GM23338 (cell line): ENCODE data around the gene EEA1.

Experiments
- CREB1 ChIP-seq: fragments of 250-450 bp; sonication (Bioruptor Pico); IDR thresholded peaks from 2 replicates; pipeline ENCODE4 v1.5.0; 2020; ENCODE audit warnings: low read depth, mild to moderate bottlenecking, moderate library complexity
- EZH2 ChIP-seq: fragments of 200-600 bp; sonication (generic); IDR thresholded peaks from one replicate; pipeline ENCODE4 v1.8.0; 2017; ENCODE audit warnings: antibody characterized with exemption, mild to moderate bottlenecking, low read depth; ENCODE audit not compliant: unreplicated experiment
- EZH2phosphoT487 ChIP-seq: fragments of 200-600 bp; sonication (generic); IDR thresholded peaks from one replicate; pipeline ENCODE4 v1.8.1; 2018; ENCODE audit warnings: antibody characterized with exemption; ENCODE audit not compliant: unreplicated experiment
- JUNB ChIP-seq: IDR thresholded peaks from one replicate; pipeline ENCODE4 v1.6.1; 2016; ENCODE audit warnings: antibody characterized with exemption; ENCODE audit not compliant: unreplicated experiment
- NANOG ChIP-seq: IDR thresholded peaks from 2 replicates; pipeline ENCODE4 v1.6.1; 2016; ENCODE audit warnings: antibody characterized with exemption, borderline replicate concordance
- POLR2AphosphoS5 ChIP-seq: IDR thresholded peaks from 2 replicates; pipeline ENCODE4 v1.6.1; 2016; ENCODE audit warnings: antibody characterized with exemption, low read depth
- STAT1 ChIP-seq: IDR thresholded peaks from one replicate; pipeline ENCODE4 v1.6.1; 2016; ENCODE audit warnings: antibody characterized with exemption; ENCODE audit not compliant: unreplicated experiment
- ZNF331 ChIP-seq: fragments of 250-450 bp; sonication (Bioruptor Pico); IDR thresholded peaks from 2 replicates; pipeline ENCODE4 v1.5.0; 2020; ENCODE audit warnings: low read depth, mild to moderate bottlenecking, moderate library complexity
- TF ChIP-seq, protein P1 (sequence below), 2 experiments: fragments of 200-600 bp in 1 of 2; sonication (generic) in 1 of 2; conservative IDR thresholded peaks; 2 replicates each; pipeline versions ENCODE4 v1.5.1 to v1.6.1; 2016 to 2017; ENCODE audit warnings: antibody characterized with exemption in 2 of 2, low read depth in 2 of 2, mild to moderate bottlenecking in 2 of 2, moderate library complexity in 1 of 2
- TF ChIP-seq, protein P2 (sequence below): IDR thresholded peaks from one replicate; pipeline ENCODE4 v1.6.1; 2018; ENCODE audit warnings: antibody characterized with exemption; ENCODE audit not compliant: unreplicated experiment
- TF ChIP-seq, protein P3 (sequence below): IDR thresholded peaks from 2 replicates; pipeline ENCODE4 v1.6.1; 2016; ENCODE audit warnings: antibody characterized with exemption

DNA sequence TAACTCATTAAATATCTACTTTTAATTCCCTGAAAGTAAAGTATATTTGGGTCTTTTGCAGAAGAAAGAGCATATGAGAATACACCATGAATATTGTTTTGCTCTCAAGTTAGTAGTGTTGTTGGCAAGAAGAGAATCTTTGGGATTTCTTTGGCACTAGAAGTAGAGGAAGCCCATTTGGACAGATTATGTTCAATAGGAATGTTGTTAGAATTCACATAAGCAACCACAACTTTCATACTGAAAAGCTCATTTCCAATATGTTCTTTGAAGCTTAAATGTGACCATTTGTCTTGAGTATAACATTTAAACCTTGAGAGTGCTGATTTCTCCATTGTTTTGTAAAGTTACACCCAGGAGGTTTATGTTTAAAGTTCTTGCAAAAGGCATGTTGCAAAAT lies 188.7 kb downstream of the EEA1 start:
- TF ChIP-seq, protein P1, sequence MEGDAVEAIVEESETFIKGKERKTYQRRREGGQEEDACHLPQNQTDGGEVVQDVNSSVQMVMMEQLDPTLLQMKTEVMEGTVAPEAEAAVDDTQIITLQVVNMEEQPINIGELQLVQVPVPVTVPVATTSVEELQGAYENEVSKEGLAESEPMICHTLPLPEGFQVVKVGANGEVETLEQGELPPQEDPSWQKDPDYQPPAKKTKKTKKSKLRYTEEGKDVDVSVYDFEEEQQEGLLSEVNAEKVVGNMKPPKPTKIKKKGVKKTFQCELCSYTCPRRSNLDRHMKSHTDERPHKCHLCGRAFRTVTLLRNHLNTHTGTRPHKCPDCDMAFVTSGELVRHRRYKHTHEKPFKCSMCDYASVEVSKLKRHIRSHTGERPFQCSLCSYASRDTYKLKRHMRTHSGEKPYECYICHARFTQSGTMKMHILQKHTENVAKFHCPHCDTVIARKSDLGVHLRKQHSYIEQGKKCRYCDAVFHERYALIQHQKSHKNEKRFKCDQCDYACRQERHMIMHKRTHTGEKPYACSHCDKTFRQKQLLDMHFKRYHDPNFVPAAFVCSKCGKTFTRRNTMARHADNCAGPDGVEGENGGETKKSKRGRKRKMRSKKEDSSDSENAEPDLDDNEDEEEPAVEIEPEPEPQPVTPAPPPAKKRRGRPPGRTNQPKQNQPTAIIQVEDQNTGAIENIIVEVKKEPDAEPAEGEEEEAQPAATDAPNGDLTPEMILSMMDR (conservative IDR thresholded peaks at IDR 0.05; ENCODE audit: low read depth in 2 of 2) = no peak
- TF ChIP-seq EZH2phosphoT487 = no peak
- no peak for TF ChIP-seq EZH2
- TF ChIP-seq CREB1 (CRISPR knock-in tag) = no peak
- no peak for TF ChIP-seq POLR2AphosphoS5
- TF ChIP-seq NANOG = no peak
- TF ChIP-seq, protein P2, sequence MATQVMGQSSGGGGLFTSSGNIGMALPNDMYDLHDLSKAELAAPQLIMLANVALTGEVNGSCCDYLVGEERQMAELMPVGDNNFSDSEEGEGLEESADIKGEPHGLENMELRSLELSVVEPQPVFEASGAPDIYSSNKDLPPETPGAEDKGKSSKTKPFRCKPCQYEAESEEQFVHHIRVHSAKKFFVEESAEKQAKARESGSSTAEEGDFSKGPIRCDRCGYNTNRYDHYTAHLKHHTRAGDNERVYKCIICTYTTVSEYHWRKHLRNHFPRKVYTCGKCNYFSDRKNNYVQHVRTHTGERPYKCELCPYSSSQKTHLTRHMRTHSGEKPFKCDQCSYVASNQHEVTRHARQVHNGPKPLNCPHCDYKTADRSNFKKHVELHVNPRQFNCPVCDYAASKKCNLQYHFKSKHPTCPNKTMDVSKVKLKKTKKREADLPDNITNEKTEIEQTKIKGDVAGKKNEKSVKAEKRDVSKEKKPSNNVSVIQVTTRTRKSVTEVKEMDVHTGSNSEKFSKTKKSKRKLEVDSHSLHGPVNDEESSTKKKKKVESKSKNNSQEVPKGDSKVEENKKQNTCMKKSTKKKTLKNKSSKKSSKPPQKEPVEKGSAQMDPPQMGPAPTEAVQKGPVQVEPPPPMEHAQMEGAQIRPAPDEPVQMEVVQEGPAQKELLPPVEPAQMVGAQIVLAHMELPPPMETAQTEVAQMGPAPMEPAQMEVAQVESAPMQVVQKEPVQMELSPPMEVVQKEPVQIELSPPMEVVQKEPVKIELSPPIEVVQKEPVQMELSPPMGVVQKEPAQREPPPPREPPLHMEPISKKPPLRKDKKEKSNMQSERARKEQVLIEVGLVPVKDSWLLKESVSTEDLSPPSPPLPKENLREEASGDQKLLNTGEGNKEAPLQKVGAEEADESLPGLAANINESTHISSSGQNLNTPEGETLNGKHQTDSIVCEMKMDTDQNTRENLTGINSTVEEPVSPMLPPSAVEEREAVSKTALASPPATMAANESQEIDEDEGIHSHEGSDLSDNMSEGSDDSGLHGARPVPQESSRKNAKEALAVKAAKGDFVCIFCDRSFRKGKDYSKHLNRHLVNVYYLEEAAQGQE = no peak
- no peak for TF ChIP-seq JUNB
- no peak for TF ChIP-seq STAT1
- TF ChIP-seq, protein P3, sequence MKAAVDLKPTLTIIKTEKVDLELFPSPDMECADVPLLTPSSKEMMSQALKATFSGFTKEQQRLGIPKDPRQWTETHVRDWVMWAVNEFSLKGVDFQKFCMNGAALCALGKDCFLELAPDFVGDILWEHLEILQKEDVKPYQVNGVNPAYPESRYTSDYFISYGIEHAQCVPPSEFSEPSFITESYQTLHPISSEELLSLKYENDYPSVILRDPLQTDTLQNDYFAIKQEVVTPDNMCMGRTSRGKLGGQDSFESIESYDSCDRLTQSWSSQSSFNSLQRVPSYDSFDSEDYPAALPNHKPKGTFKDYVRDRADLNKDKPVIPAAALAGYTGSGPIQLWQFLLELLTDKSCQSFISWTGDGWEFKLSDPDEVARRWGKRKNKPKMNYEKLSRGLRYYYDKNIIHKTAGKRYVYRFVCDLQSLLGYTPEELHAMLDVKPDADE = no peak
- no peak for TF ChIP-seq ZNF331 (CRISPR knock-in tag)
